ENCODE results near the gene SEZ6L2. TPM values are rescaled to one million over a fixed set of nuclear protein-coding genes. Genes with fewer than 3 reads are reported as not detected.

The SEZ6L2 gene
- total and polyA plus RNA-seq, 2 of the 8 experiments (the other 6 are each of a cell fraction or from before 2014, with no cell fraction given), result 43.5 to 47.7 TPM

- TF ChIP-seq TAF7 (optimal IDR thresholded peaks at IDR 0.05; ENCODE audit: borderline replicate concordance, low read depth, low read length) (no peak), BACH1 (IDR thresholded peaks at IDR 0.05; ENCODE audit: low read length) (no peak), MAFK (IDR thresholded peaks at IDR 0.05; ENCODE audit: low read depth, low read length) (no peak), CBX5 (IDR thresholded peaks at IDR 0.05; ENCODE audit: low read depth, low read length) (no peak)
- TF ChIP-seq, protein P1, sequence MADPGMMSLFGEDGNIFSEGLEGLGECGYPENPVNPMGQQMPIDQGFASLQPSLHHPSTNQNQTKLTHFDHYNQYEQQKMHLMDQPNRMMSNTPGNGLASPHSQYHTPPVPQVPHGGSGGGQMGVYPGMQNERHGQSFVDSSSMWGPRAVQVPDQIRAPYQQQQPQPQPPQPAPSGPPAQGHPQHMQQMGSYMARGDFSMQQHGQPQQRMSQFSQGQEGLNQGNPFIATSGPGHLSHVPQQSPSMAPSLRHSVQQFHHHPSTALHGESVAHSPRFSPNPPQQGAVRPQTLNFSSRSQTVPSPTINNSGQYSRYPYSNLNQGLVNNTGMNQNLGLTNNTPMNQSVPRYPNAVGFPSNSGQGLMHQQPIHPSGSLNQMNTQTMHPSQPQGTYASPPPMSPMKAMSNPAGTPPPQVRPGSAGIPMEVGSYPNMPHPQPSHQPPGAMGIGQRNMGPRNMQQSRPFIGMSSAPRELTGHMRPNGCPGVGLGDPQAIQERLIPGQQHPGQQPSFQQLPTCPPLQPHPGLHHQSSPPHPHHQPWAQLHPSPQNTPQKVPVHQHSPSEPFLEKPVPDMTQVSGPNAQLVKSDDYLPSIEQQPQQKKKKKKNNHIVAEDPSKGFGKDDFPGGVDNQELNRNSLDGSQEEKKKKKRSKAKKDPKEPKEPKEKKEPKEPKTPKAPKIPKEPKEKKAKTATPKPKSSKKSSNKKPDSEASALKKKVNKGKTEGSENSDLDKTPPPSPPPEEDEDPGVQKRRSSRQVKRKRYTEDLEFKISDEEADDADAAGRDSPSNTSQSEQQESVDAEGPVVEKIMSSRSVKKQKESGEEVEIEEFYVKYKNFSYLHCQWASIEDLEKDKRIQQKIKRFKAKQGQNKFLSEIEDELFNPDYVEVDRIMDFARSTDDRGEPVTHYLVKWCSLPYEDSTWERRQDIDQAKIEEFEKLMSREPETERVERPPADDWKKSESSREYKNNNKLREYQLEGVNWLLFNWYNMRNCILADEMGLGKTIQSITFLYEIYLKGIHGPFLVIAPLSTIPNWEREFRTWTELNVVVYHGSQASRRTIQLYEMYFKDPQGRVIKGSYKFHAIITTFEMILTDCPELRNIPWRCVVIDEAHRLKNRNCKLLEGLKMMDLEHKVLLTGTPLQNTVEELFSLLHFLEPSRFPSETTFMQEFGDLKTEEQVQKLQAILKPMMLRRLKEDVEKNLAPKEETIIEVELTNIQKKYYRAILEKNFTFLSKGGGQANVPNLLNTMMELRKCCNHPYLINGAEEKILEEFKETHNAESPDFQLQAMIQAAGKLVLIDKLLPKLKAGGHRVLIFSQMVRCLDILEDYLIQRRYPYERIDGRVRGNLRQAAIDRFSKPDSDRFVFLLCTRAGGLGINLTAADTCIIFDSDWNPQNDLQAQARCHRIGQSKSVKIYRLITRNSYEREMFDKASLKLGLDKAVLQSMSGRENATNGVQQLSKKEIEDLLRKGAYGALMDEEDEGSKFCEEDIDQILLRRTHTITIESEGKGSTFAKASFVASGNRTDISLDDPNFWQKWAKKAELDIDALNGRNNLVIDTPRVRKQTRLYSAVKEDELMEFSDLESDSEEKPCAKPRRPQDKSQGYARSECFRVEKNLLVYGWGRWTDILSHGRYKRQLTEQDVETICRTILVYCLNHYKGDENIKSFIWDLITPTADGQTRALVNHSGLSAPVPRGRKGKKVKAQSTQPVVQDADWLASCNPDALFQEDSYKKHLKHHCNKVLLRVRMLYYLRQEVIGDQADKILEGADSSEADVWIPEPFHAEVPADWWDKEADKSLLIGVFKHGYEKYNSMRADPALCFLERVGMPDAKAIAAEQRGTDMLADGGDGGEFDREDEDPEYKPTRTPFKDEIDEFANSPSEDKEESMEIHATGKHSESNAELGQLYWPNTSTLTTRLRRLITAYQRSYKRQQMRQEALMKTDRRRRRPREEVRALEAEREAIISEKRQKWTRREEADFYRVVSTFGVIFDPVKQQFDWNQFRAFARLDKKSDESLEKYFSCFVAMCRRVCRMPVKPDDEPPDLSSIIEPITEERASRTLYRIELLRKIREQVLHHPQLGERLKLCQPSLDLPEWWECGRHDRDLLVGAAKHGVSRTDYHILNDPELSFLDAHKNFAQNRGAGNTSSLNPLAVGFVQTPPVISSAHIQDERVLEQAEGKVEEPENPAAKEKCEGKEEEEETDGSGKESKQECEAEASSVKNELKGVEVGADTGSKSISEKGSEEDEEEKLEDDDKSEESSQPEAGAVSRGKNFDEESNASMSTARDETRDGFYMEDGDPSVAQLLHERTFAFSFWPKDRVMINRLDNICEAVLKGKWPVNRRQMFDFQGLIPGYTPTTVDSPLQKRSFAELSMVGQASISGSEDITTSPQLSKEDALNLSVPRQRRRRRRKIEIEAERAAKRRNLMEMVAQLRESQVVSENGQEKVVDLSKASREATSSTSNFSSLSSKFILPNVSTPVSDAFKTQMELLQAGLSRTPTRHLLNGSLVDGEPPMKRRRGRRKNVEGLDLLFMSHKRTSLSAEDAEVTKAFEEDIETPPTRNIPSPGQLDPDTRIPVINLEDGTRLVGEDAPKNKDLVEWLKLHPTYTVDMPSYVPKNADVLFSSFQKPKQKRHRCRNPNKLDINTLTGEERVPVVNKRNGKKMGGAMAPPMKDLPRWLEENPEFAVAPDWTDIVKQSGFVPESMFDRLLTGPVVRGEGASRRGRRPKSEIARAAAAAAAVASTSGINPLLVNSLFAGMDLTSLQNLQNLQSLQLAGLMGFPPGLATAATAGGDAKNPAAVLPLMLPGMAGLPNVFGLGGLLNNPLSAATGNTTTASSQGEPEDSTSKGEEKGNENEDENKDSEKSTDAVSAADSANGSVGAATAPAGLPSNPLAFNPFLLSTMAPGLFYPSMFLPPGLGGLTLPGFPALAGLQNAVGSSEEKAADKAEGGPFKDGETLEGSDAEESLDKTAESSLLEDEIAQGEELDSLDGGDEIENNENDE (IDR thresholded peaks at IDR 0.05; ENCODE audit: insufficient replicate concordance, low read length), result no peak
Measured at GRCh38 chr16:29873319-29873718, 26.0 kb downstream of the SEZ6L2 start (continued).
